ENCODE results near the gene OXLD1. TPM values are rescaled to one million over a fixed set of nuclear protein-coding genes. Genes with fewer than 3 reads are reported as not detected.

The OXLD1 gene
- total RNA-seq, 1 experiment from 2014 or later: 75.9 TPM

DNA sequence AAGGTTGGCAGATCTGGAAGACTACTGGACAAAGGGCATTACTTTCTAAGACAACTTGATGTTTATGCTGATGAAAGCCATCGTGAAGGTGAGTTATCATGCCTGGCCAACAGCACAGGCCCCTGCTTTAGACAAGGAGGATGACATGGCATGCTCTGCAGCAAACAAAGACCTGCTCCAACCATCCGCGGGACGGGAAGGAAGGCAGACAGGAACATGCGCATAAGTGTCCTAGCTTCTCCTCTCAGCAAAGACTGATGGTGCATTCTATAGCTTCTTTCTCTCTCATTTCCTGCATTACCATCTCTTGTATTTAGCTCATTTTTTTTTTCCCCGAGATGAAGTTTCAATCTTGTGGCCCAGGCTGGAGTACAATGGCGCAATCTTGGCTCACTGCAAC lies 34.9 kb downstream of the OXLD1 start:
- DNase-seq (ENCODE audit: low read depth, low spot score) (no peak), ATAC-seq (no peak)
- ChIA-PET CTCF (interaction anchor here (0.7 kb wide), 1 partner anchor 37 kb away, joined by 3 read pairs; no protein-coding TSS in a partner anchor), RAD21 (ENCODE audit: low non-redundant PET in 1 of 2, low total read pairs in 2 of 2, uncharacterized antibody in 2 of 2, unreplicated experiment in 2 of 2) (no interaction called here), POLR2A (interaction anchor here (0.8 kb wide), 1 partner anchor 79 kb away, joined by 3 read pairs; the partner anchor contains the start of gene FAAP100)
- Histone ChIP-seq H3K4me1 (ENCODE audit: control insufficient read depth in 1 of 2, insufficient read depth in 2 of 2, low read length in 2 of 2) (peaks cover 12 to 17% of the 10 kb centered on the region in 2 experiments), H3K4me2 (ENCODE audit: low read length) (no peak overlapping the region), H3K27me3 (ENCODE audit: insufficient read depth, low read length) (no peaks in the 10 kb centered on the region), H3K79me2 (ENCODE audit: insufficient read depth, low read length) (peaks cover 98% of the 10 kb centered on the region), H3K4me3 (replicated peaks in 1 of 2; ENCODE audit: low read depth in 1 of 2, low read length in 2 of 2) (no peak overlapping the region), H3K27ac (ENCODE audit: low read depth, low read length) (no peak overlapping the region), H4K20me1 (ENCODE audit: insufficient read depth) (peaks cover 13% of the 10 kb centered on the region; the same call in 1 of the 2 replicates), H3K9ac (ENCODE audit: low read length) (no peak overlapping the region), H3K9me3 (ENCODE audit: control insufficient read depth in 1 of 2, insufficient read depth in 1 of 2, low read depth in 1 of 2, low read length in 2 of 2) (no peaks in the 10 kb centered on the region), H2AFZ (ENCODE audit: low read depth, low read length, poor library complexity, severe bottlenecking) (no peak overlapping the region), H3K36me3 (ENCODE audit: control insufficient read depth in 1 of 2, insufficient read depth in 2 of 2, low read length in 2 of 2) (peaks cover 26 to 38% of the 10 kb centered on the region in 2 experiments; a peak in 3 of 4 replicates), H3K9me2 (ENCODE audit: insufficient read depth) (no peaks in the 10 kb centered on the region)
- TF ChIP-seq, protein P1, sequence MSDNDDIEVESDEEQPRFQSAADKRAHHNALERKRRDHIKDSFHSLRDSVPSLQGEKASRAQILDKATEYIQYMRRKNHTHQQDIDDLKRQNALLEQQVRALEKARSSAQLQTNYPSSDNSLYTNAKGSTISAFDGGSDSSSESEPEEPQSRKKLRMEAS (IDR thresholded peaks at IDR 0.05): no peak
- no peak for TF ChIP-seq RAD21 (IDR thresholded peaks at IDR 0.05; ENCODE audit: low read depth)
- no peak for TF ChIP-seq EZH2phosphoT487 (IDR thresholded peaks at IDR 0.05; ENCODE audit: borderline replicate concordance)
- TF ChIP-seq ELF1 (IDR thresholded peaks at IDR 0.05; ENCODE audit: borderline replicate concordance, low read depth): no peak
- TF ChIP-seq SRF (IDR thresholded peaks at IDR 0.05; ENCODE audit: low read depth): no peak
- TF ChIP-seq CEBPB (IDR thresholded peaks at IDR 0.05; ENCODE audit: low read depth): no peak
- no peak for TF ChIP-seq FOSL1 (IDR thresholded peaks at IDR 0.05; ENCODE audit: low read depth)
- no peak for TF ChIP-seq YY1 (IDR thresholded peaks at IDR 0.05; ENCODE audit: extremely low read depth, insufficient replicate concordance, low read depth, low read length)
- TF ChIP-seq, protein P2, sequence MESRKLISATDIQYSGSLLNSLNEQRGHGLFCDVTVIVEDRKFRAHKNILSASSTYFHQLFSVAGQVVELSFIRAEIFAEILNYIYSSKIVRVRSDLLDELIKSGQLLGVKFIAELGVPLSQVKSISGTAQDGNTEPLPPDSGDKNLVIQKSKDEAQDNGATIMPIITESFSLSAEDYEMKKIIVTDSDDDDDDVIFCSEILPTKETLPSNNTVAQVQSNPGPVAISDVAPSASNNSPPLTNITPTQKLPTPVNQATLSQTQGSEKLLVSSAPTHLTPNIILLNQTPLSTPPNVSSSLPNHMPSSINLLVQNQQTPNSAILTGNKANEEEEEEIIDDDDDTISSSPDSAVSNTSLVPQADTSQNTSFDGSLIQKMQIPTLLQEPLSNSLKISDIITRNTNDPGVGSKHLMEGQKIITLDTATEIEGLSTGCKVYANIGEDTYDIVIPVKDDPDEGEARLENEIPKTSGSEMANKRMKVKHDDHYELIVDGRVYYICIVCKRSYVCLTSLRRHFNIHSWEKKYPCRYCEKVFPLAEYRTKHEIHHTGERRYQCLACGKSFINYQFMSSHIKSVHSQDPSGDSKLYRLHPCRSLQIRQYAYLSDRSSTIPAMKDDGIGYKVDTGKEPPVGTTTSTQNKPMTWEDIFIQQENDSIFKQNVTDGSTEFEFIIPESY (IDR thresholded peaks at IDR 0.05; ENCODE audit: extremely low read depth, insufficient replicate concordance, low read length): no peak
- TF ChIP-seq, protein P3, sequence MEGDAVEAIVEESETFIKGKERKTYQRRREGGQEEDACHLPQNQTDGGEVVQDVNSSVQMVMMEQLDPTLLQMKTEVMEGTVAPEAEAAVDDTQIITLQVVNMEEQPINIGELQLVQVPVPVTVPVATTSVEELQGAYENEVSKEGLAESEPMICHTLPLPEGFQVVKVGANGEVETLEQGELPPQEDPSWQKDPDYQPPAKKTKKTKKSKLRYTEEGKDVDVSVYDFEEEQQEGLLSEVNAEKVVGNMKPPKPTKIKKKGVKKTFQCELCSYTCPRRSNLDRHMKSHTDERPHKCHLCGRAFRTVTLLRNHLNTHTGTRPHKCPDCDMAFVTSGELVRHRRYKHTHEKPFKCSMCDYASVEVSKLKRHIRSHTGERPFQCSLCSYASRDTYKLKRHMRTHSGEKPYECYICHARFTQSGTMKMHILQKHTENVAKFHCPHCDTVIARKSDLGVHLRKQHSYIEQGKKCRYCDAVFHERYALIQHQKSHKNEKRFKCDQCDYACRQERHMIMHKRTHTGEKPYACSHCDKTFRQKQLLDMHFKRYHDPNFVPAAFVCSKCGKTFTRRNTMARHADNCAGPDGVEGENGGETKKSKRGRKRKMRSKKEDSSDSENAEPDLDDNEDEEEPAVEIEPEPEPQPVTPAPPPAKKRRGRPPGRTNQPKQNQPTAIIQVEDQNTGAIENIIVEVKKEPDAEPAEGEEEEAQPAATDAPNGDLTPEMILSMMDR (IDR thresholded peaks at IDR 0.05 in 2 of 3, conservative IDR thresholded peaks at IDR 0.05 in 1 of 3; ENCODE audit: borderline replicate concordance in 1 of 3, insufficient read depth in 1 of 3, low read depth in 2 of 3, low read length in 2 of 3): no peak
- no peak for TF ChIP-seq POLR2A (IDR thresholded peaks at IDR 0.05; ENCODE audit: borderline replicate concordance, extremely low read depth, insufficient read depth, insufficient read length)
- TF ChIP-seq, protein P4, sequence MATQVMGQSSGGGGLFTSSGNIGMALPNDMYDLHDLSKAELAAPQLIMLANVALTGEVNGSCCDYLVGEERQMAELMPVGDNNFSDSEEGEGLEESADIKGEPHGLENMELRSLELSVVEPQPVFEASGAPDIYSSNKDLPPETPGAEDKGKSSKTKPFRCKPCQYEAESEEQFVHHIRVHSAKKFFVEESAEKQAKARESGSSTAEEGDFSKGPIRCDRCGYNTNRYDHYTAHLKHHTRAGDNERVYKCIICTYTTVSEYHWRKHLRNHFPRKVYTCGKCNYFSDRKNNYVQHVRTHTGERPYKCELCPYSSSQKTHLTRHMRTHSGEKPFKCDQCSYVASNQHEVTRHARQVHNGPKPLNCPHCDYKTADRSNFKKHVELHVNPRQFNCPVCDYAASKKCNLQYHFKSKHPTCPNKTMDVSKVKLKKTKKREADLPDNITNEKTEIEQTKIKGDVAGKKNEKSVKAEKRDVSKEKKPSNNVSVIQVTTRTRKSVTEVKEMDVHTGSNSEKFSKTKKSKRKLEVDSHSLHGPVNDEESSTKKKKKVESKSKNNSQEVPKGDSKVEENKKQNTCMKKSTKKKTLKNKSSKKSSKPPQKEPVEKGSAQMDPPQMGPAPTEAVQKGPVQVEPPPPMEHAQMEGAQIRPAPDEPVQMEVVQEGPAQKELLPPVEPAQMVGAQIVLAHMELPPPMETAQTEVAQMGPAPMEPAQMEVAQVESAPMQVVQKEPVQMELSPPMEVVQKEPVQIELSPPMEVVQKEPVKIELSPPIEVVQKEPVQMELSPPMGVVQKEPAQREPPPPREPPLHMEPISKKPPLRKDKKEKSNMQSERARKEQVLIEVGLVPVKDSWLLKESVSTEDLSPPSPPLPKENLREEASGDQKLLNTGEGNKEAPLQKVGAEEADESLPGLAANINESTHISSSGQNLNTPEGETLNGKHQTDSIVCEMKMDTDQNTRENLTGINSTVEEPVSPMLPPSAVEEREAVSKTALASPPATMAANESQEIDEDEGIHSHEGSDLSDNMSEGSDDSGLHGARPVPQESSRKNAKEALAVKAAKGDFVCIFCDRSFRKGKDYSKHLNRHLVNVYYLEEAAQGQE (IDR thresholded peaks at IDR 0.05; ENCODE audit: low read depth): no peak
- TF ChIP-seq, protein P5, sequence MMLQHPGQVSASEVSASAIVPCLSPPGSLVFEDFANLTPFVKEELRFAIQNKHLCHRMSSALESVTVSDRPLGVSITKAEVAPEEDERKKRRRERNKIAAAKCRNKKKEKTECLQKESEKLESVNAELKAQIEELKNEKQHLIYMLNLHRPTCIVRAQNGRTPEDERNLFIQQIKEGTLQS (IDR thresholded peaks at IDR 0.05): no peak
- no peak for TF ChIP-seq ZFX (IDR thresholded peaks at IDR 0.05)
- no peak for TF ChIP-seq TCF7L2 (IDR thresholded peaks at IDR 0.05; ENCODE audit: borderline replicate concordance, extremely low read depth, insufficient read depth, insufficient read length)
- intact Hi-C loops (cut with micrococcal nuclease): no loop called here
- BruUV-seq (replicated peaks): no TSS peak

Measured in HCT116 (cell line).